Lung (tissue), 12 donors: ENCODE data around the gene ZNF532. TPM values are rescaled to one million over a fixed set of nuclear protein-coding genes. Genes with fewer than 3 reads are reported as not detected.

Experiments
- ATAC-seq: fragments of 200-7000 bp; cut with Tn5 transposase; one replicate; pipeline ENCODE4 v1.9.1; 2020; ENCODE audit warnings: moderate number of reproducible peaks; ENCODE audit not compliant: insufficient read depth, low FRiP score
- DNase-seq, 3 donors: peaks; one replicate each; pipeline ENCODE4 v3.0.0-alpha.2; 2013 to 2017
- H3K27ac ChIP-seq, 2 donors: one replicate each; pipeline ENCODE4 v1.5.1; 2013; ENCODE audit warnings: mild to moderate bottlenecking in 2 of 2, moderate library complexity in 2 of 2, control low read depth in 1 of 2, inconsistent platforms in 1 of 2, low read depth in 1 of 2, low read length in 1 of 2
- H3K27me3 ChIP-seq, 3 donors: one replicate each; pipeline ENCODE4 v1.5.1; 2013; ENCODE audit warnings: low read length in 2 of 3; ENCODE audit not compliant: control insufficient read depth in 3 of 3, insufficient read depth in 3 of 3
- H3K36me3 ChIP-seq, 4 donors: one replicate each; pipeline ENCODE4 v1.5.1; 2013; ENCODE audit warnings: low read length in 4 of 4, mild to moderate bottlenecking in 1 of 4, moderate library complexity in 1 of 4; ENCODE audit not compliant: control insufficient read depth in 4 of 4, insufficient read depth in 4 of 4
- H3K4me1 ChIP-seq, 5 donors: one replicate each; pipeline ENCODE4 v1.5.1; 2013; ENCODE audit warnings: low read length in 5 of 5, mild to moderate bottlenecking in 2 of 5, moderate library complexity in 1 of 5; ENCODE audit not compliant: control insufficient read depth in 5 of 5, insufficient read depth in 5 of 5
- H3K4me3 ChIP-seq: one replicate; pipeline ENCODE4 v1.5.1; 2013; ENCODE audit warnings: mild to moderate bottlenecking, control low read depth, moderate library complexity
- H3K9ac ChIP-seq, 2 donors: one replicate each; pipeline ENCODE4 v1.5.1; 2013; ENCODE audit warnings: low read length in 2 of 2, control low read depth in 1 of 2; ENCODE audit not compliant: insufficient read depth in 1 of 2
- H3K9me3 ChIP-seq, 4 donors: one replicate each; pipeline ENCODE4 v1.5.1; 2013; ENCODE audit warnings: low read length in 3 of 4, mild to moderate bottlenecking in 1 of 4, moderate library complexity in 1 of 4; ENCODE audit not compliant: control insufficient read depth in 4 of 4, insufficient read depth in 3 of 4
- WGBS, 2 donors: extraction: QIAGEN DNeasy Blood & Tissue Kit; methylation state at CpG; one replicate each; pipeline ENCODE4 v1.1.7; 2013; 5-methylcytosine and 5-hydroxymethylcytosine counted together
- polyA plus RNA-seq, 2 donors: library from polyadenylated mRNA; stranded (reverse); fragments of 200-250 nt; gene quantifications; one replicate each; pipeline ENCODE4 v1.2.1, GENCODE V29; 2013
- total RNA-seq, 2 donors: library from RNA; depleted of rRNA in 1 of 2; stranded (reverse); fragments of >200 nt in 1 of 2; gene quantifications; one replicate each; pipeline ENCODE4 v1.2.1, GENCODE V29; 2014 to 2021
- TF ChIP-seq, protein P1 (sequence below): IDR thresholded peaks from 2 replicates; pipeline ENCODE4 v1.5.1; 2012; ENCODE audit warnings: mild to moderate bottlenecking; ENCODE audit errors: control extremely low read depth, extremely low read depth
- donor health status: control.
- donor health status: control.
- donor health status: Bipolar disorder and iron deficiency.
- donor health status: healthy.
- donor health status: DM: yes; HTN: yes; CAD: no.

Gene ZNF532
- total and polyA plus RNA-seq, 4 donors = 12.3 to 128 (median 38.6) TPM

DNA sequence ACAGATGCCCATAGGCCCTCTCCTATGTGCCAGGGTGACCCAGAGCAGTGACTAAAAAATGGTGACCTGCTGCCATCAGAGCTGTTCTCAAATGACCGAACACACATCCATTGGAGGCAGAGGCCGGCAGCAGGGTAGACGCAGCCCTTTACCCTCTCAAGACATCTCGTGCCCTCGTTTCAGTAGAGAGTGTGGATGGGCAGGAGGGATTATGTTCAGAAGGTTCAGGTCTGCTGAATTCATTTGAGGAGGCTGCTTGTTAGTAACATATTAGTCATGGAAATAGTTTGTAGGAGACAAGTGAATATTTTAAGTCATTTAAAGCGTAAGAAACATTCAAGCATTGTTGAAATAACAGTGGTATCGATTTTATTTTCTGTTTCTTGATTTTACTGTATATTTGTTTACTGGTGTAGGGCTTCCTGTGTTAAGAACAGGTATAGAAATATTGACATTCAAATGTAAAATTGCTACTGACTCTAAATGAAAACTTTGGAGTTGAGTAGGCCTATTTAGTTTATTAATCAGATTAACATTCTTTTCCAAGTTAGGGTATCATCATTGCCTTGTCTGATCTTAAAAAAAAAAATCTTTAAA is 82.6 kb downstream of the ZNF532 start:
- Histone ChIP-seq H3K36me3 (peaks cover 0 to 25% (median 9%) of the 10 kb centered on the region in 4 donors), H3K9me3 (no peaks in the 10 kb centered on the region), H3K4me3 (no peak overlapping the region), H3K4me1 (peaks cover 0 to 5% (median 0%) of the 10 kb centered on the region in 5 donors), H3K27ac (no peak overlapping the region), H3K9ac (no peak overlapping the region), H3K27me3 (no peaks in the 10 kb centered on the region)
- no peak for DNase-seq
- TF ChIP-seq, protein P1, sequence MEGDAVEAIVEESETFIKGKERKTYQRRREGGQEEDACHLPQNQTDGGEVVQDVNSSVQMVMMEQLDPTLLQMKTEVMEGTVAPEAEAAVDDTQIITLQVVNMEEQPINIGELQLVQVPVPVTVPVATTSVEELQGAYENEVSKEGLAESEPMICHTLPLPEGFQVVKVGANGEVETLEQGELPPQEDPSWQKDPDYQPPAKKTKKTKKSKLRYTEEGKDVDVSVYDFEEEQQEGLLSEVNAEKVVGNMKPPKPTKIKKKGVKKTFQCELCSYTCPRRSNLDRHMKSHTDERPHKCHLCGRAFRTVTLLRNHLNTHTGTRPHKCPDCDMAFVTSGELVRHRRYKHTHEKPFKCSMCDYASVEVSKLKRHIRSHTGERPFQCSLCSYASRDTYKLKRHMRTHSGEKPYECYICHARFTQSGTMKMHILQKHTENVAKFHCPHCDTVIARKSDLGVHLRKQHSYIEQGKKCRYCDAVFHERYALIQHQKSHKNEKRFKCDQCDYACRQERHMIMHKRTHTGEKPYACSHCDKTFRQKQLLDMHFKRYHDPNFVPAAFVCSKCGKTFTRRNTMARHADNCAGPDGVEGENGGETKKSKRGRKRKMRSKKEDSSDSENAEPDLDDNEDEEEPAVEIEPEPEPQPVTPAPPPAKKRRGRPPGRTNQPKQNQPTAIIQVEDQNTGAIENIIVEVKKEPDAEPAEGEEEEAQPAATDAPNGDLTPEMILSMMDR = no peak
- ATAC-seq = no peak
- 87 to 88% methylated on average over 7 of the region's 7 CpGs for WGBS, 2 donors

DNA sequence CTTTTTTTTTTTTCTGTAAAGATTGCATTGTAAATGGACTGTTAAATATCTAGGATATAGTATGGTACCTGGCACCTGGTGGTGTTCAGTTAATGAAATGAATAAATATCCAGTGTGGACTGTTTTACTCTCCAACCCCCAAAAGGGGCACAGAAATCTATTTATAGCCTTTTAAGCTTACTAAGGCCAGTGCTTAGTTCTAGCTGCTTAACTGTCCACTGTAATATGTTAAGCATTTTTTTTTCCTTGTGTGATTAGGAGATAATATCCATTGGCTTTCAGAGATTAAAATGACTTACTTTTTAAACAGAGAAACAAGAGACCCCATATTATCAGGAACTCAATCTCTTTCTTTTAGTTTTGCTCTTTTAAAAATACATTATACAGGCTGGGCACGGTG is 84.4 kb downstream of the ZNF532 start:
- ATAC-seq (no peak), DNase-seq (no peak)
- H3K4me3 ChIP-seq = no peak overlapping the region
- H3K4me1 ChIP-seq = peaks cover 0 to 4% (median 0%) of the 10 kb centered on the region in 5 donors
- H3K36me3 ChIP-seq = peaks cover 5 to 30% (median 9%) of the 10 kb centered on the region in 4 donors
- H3K9ac ChIP-seq = no peak overlapping the region
- WGBS, 2 donors = 86 to 93% methylated on average over 1 of the region's 1 CpG
- TF ChIP-seq, protein P1 = no peak
- H3K9me3 ChIP-seq = no peaks in the 10 kb centered on the region
- no peaks in the 10 kb centered on the region for H3K27me3 ChIP-seq
- H3K27ac ChIP-seq = no peak overlapping the region

DNA sequence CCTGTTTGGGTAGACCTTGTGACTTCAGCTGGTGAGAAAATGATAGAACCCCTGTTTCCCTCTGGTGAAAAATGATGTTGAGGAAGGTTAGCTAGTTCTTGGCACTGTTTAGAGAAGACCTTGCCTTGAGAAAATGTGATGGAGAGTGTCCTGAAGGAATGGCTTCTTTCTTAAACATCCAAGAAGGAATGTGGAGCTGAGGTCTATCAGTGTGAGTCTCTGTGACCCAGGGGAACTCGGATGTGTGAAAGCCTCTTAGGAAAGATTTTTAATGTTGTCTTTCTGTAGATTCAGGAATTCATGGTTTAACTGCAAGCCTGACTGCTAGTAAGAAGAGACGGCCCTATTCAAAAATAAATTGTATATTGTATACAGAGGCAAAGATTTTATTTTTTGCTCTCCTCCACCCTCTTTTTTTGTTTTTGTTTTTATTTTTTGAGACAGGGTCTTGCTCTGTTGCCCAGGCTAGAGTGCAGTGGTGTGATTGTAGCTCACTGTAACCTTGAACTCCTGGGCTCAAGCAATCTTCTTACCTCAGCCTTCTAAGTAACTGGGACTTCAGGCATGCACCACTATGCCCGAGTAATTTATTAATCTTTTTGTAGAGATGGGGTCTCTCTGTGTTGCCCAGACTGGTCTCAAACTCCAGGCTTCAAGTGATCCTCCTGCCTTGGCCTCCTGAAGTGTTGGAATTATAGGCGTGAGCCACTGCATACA is 87.5 kb downstream of the ZNF532 start:
- no peak overlapping the region for H3K9ac ChIP-seq
- ATAC-seq = no peak
- no peak for DNase-seq
- no peaks in the 10 kb centered on the region for H3K27me3 ChIP-seq
- H3K4me3 ChIP-seq = no peak overlapping the region
- peaks cover 0 to 4% (median 0%) of the 10 kb centered on the region in 5 donors for H3K4me1 ChIP-seq
- TF ChIP-seq, protein P1 = no peak
- H3K9me3 ChIP-seq = no peaks in the 10 kb centered on the region
- peaks cover 2 to 32% (median 16%) of the 10 kb centered on the region in 4 donors for H3K36me3 ChIP-seq
- no peak overlapping the region for H3K27ac ChIP-seq
- WGBS, 2 donors = 90 to 94% methylated on average over 4 of the region's 4 CpGs
